ENCODE measurements around the gene BABAM2. TPM values are rescaled to one million over a fixed set of nuclear protein-coding genes. Genes with fewer than 3 reads are reported as not detected.

The BABAM2 gene
- total RNA-seq, 2 donors from 2014 or later, result 53.8 to 66.6 TPM

DNA sequence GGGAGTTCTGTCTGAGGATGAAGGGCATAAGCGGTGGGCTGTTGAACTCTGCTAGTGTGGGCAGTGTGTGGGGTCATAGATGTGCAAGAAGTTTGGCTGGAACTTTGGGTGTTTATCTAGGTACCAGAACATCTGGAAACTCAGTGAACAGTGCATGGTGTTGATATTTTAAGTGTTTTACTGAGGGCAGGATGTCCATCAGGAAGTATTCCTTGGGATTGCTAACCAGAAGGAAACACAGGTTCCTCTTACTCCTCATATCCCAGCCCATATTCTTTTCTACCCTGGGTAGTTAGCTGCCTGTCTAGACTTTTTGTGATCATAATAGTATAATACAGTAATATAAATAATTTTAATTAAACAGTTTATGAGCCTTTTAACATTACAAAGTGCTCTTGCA is 15.5 kb downstream of the BABAM2 start:
- peak overlapping the region in 1 of 2 donors; percentile 10 for H3K27ac Mint-ChIP-seq
- H3K27me3 Mint-ChIP-seq, result no peaks in the 10 kb centered on the region
- no peak overlapping the region for H3K4me3 Mint-ChIP-seq
- ATAC-seq (no peak), DNase-seq (ENCODE audit: low spot score) (no peak)
- peaks cover 45% of the 10 kb centered on the region for H3K36me3 Mint-ChIP-seq
- H3K9me3 Mint-ChIP-seq, result no peaks in the 10 kb centered on the region
- peaks cover 53 to 63% of the 10 kb centered on the region in 2 donors for H3K4me1 Mint-ChIP-seq (ENCODE audit: low read depth in 2 of 2)

GRCh38 chr2:27907547-27907946 is 17.0 kb downstream of the BABAM2 start:
- Mint-ChIP-seq H3K9me3 (no peaks in the 10 kb centered on the region), H3K27me3 (no peaks in the 10 kb centered on the region), H3K4me3 (no peak overlapping the region), H3K4me1 (ENCODE audit: low read depth in 2 of 2) (peaks cover 47 to 55% of the 10 kb centered on the region in 2 donors), H3K36me3 (peaks cover 45% of the 10 kb centered on the region), H3K27ac (no peak overlapping the region)
- DNase-seq (ENCODE audit: low spot score) (no peak), ATAC-seq (peak in 1 of 2 donors; percentile 59)

- Mint-ChIP-seq H3K4me3 (no peak overlapping the region), H3K9me3 (no peaks in the 10 kb centered on the region), H3K4me1 (ENCODE audit: low read depth in 2 of 2) (peaks cover 32% of the 10 kb centered on the region in 2 donors), H3K27ac (no peak overlapping the region), H3K27me3 (no peaks in the 10 kb centered on the region), H3K36me3 (peaks cover 30% of the 10 kb centered on the region)
- no peak for DNase-seq (ENCODE audit: low spot score)
- no peak for ATAC-seq
Measured at GRCh38 chr2:27909901-27910300, 19.4 kb downstream of the BABAM2 start.

DNA sequence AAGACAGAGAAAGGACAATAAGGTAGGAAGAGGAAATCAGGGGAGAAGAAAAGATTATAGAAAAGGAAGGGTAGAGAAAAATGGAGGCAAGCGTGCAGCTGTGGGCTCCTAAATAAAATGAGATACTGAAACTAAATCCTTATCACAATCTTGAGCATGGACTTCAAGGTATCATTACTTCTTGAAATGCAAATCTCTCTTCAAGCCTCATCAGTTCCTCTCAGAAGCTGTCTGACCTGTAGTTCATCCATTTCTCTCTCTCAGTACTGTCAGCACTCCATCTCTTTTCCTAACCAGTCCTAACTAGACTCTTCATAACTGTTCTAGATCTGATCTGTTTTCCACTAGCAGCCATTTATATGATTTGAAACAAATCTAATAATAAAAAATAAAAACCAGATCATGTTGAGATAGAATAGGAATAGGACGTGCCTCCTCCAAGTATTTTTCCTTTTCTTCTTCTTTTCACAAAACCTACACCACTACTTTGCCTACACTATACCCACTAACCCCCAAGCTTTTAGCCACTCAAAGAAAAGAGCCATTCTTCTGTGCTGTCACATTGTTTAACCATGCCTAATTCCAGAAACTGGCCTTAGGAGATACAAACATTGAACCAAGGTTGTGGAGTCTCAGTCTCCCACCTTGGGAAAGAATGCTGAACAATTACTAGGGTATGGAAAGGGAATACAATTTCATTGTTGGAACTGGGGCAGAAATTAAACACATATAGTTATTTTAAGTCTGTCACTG is 21.1 kb downstream of the BABAM2 start:
- Mint-ChIP-seq H3K4me1 (ENCODE audit: low read depth in 2 of 2) (peaks cover 17 to 18% of the 10 kb centered on the region in 2 donors), H3K36me3 (peaks cover 17% of the 10 kb centered on the region), H3K27ac (no peak overlapping the region), H3K9me3 (no peaks in the 10 kb centered on the region), H3K4me3 (no peak overlapping the region), H3K27me3 (no peaks in the 10 kb centered on the region)
- no peak for ATAC-seq
- DNase-seq (ENCODE audit: low spot score), result no peak

DNA sequence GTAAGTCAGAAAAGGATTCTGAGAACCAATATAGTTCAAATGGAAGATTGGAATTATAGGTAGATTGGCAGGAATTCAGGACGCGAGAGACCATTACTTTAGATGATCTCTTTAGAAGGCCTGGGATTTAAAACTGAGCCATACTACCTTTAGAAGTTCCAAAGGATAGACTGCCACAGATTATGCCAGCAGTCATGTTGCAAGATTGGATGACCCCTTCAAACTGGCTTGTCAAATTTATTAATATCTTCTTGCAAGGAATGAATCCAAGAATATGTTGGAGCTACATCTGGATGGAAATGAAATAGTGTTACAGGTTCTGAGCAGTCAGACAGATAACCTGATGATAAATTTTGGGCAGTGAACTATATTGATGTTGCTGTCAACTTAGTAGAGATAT is 22.0 kb downstream of the BABAM2 start:
- H3K9me3 Mint-ChIP-seq, result no peaks in the 10 kb centered on the region
- peaks cover 13% of the 10 kb centered on the region for H3K36me3 Mint-ChIP-seq
- peak overlapping the region in 1 of 2 donors; percentile 14 for H3K27ac Mint-ChIP-seq
- DNase-seq (ENCODE audit: low spot score) (no peak), ATAC-seq (no peak)
- no peak overlapping the region for H3K4me3 Mint-ChIP-seq
- H3K27me3 Mint-ChIP-seq, result no peaks in the 10 kb centered on the region
- H3K4me1 Mint-ChIP-seq (ENCODE audit: low read depth in 2 of 2), result peaks cover 15 to 16% of the 10 kb centered on the region in 2 donors

GRCh38 chr2:27914041-27914804 is 23.7 kb downstream of the BABAM2 start:
- ATAC-seq, result peak; percentile 76 to 87
- Mint-ChIP-seq H3K27ac (no peak overlapping the region), H3K36me3 (peaks cover 5% of the 10 kb centered on the region), H3K27me3 (no peaks in the 10 kb centered on the region), H3K9me3 (no peaks in the 10 kb centered on the region), H3K4me3 (no peak overlapping the region), H3K4me1 (ENCODE audit: low read depth in 2 of 2) (peaks cover 6 to 12% of the 10 kb centered on the region in 2 donors)
- no peak for DNase-seq (ENCODE audit: low spot score)

GRCh38 chr2:27914805-27915175 is 24.3 kb downstream of the BABAM2 start:
- DNase-seq (ENCODE audit: low spot score), result no peak
- Mint-ChIP-seq H3K4me1 (ENCODE audit: low read depth in 2 of 2) (peaks cover 6 to 12% of the 10 kb centered on the region in 2 donors), H3K36me3 (peaks cover 5% of the 10 kb centered on the region), H3K27ac (no peak overlapping the region), H3K4me3 (no peak overlapping the region), H3K27me3 (no peaks in the 10 kb centered on the region), H3K9me3 (no peaks in the 10 kb centered on the region)
- peak in 1 of 2 donors; percentile 49 for ATAC-seq

GRCh38 chr2:27915191-27915590 is 24.7 kb downstream of the BABAM2 start:
- DNase-seq (ENCODE audit: low spot score), result no peak
- Mint-ChIP-seq H3K4me3 (no peak overlapping the region), H3K4me1 (ENCODE audit: low read depth in 2 of 2) (peaks cover 10 to 12% of the 10 kb centered on the region in 2 donors), H3K9me3 (no peaks in the 10 kb centered on the region), H3K27me3 (no peaks in the 10 kb centered on the region), H3K27ac (no peak overlapping the region), H3K36me3 (peaks cover 5% of the 10 kb centered on the region)
- no peak for ATAC-seq

GRCh38 chr2:27915874-27916273 is 25.3 kb downstream of the BABAM2 start:
- Mint-ChIP-seq H3K27me3 (no peaks in the 10 kb centered on the region), H3K9me3 (no peaks in the 10 kb centered on the region), H3K4me1 (ENCODE audit: low read depth in 2 of 2) (peaks cover 14 to 16% of the 10 kb centered on the region in 2 donors), H3K27ac (no peak overlapping the region), H3K4me3 (no peak overlapping the region), H3K36me3 (peaks cover 5% of the 10 kb centered on the region)
- ATAC-seq, result no peak
- no peak for DNase-seq (ENCODE audit: low spot score)

GRCh38 chr2:27916293-27916995 is 25.9 kb downstream of the BABAM2 start:
- no peaks in the 10 kb centered on the region for H3K9me3 Mint-ChIP-seq

GRCh38 chr2:27920148-27920885 is 29.8 kb downstream of the BABAM2 start:
- peak overlapping the region; percentile 62 for H3K4me3 Mint-ChIP-seq
- H3K4me1 Mint-ChIP-seq (ENCODE audit: low read depth in 2 of 2), result peaks cover 6 to 21% of the 10 kb centered on the region in 2 donors
- no peaks in the 10 kb centered on the region for H3K27me3 Mint-ChIP-seq
- no peaks in the 10 kb centered on the region for H3K36me3 Mint-ChIP-seq
- H3K27ac Mint-ChIP-seq, result peak overlapping the region; percentile 81 to 88
- H3K9me3 Mint-ChIP-seq, result no peaks in the 10 kb centered on the region
- DNase-seq (ENCODE audit: low spot score), result no peak
- ATAC-seq, result peak in 1 of 2 donors; percentile 70

More at GRCh38 chr2:27916293-27916995, 25.9 kb downstream of the BABAM2 start:
- no peak overlapping the region for H3K27ac Mint-ChIP-seq
- H3K36me3 Mint-ChIP-seq, result peaks cover 5% of the 10 kb centered on the region
- peaks cover 12 to 16% of the 10 kb centered on the region in 2 donors for H3K4me1 Mint-ChIP-seq (ENCODE audit: low read depth in 2 of 2)
- ATAC-seq, result no peak
- no peaks in the 10 kb centered on the region for H3K27me3 Mint-ChIP-seq
- DNase-seq (ENCODE audit: low spot score), result no peak
- H3K4me3 Mint-ChIP-seq, result no peak overlapping the region

DNA sequence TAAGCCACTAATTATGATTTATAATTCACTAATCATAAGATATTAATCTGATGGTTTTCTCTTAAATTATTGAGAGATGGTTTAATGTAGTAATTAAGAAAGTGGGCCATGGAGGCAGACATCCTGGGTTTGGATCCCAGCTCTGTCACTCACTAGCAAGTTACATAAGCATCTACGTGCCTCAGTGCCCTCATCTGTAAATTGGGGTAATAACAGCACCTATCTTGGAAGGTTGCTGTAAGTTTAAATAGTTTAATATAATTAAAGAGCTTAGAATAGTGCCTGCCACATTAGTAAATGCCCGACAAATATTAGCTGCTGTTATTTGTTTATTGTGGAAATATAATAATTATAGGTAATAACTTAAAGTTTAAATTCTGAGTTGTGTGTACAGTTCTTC is 30.9 kb downstream of the BABAM2 start:
- Mint-ChIP-seq H3K36me3 (peaks cover 4% of the 10 kb centered on the region), H3K27me3 (no peaks in the 10 kb centered on the region), H3K9me3 (no peaks in the 10 kb centered on the region), H3K4me1 (ENCODE audit: low read depth in 2 of 2) (peaks cover 15 to 31% of the 10 kb centered on the region in 2 donors), H3K27ac (no peak overlapping the region), H3K4me3 (no peak overlapping the region)
- DNase-seq (ENCODE audit: low spot score) (no peak), ATAC-seq (no peak)

DNA sequence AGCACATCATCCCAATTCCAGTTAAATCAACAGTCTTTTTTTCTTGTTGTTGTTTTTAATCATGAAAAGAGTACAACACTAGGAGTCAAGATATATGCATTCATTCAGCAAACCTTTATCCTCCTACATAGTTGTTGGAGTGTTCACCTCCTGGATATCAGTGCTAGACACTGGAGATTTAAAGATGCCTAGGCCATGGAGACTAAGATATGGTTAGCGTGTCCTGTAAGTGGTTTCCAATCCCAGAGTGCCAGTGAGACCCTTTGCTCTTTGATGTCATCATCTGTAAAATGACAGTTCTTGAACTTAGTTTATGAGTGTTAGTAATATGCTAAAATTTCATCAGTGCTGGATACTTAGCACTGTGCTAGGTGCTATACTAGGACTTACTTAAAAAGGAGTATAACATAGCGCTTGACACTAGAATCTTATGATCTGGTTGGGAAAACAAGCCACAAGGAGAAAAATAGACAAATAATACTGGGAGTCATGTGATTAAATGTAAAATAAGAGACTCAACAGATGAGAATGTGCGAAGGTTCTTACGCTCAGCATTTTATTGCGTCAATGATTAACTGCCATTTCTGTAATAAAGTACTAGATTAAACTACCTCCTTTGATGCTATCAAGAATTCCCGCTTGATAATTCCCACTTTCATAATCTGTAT is 31.5 kb downstream of the BABAM2 start:
- DNase-seq (ENCODE audit: low spot score), result no peak
- Mint-ChIP-seq H3K27me3 (no peaks in the 10 kb centered on the region), H3K4me1 (ENCODE audit: low read depth in 2 of 2) (peaks cover 16 to 34% of the 10 kb centered on the region in 2 donors), H3K9me3 (no peaks in the 10 kb centered on the region), H3K36me3 (peaks cover 4% of the 10 kb centered on the region), H3K4me3 (no peak overlapping the region), H3K27ac (peak overlapping the region; percentile 48 to 52)
- no peak for ATAC-seq
